Amniotic epithelial cell (primary cell): ENCODE measurements around the gene NID1.
A peak's percentile ranks its signal among the peaks of the same experiment; 100 is the strongest.
"Not testable (repeated sequence)": the region's sequence is repeated elsewhere in the genome, so short reads cannot be mapped to it uniquely, and the experiment has no call there.

Experiments
- DNase-seq: peaks from one replicate; pipeline ENCODE4 v3.0.0-alpha.2; 2010; ENCODE audit warnings: low read depth

The NID1 gene

GRCh38 chr1:235996048-235996785, 68.7 kb downstream of the NID1 start:
- peak; percentile 26 for DNase-seq

GRCh38 chr1:235995511-235995910, 69.4 kb downstream of the NID1 start:
- no peak for DNase-seq

- DNase-seq = no peak
These were observed 71.2 kb downstream of the NID1 start for GRCh38 chr1:235993652-235994051.

GRCh38 chr1:235992868-235993267, 72.0 kb downstream of the NID1 start:
- no peak for DNase-seq

- no peak for DNase-seq
These were observed 72.5 kb downstream of the NID1 start for GRCh38 chr1:235992346-235992745.

- peak; percentile 88 for DNase-seq
These were observed 74.5 kb downstream of the NID1 start for GRCh38 chr1:235990330-235990795.

- DNase-seq = peak; percentile 24
These were observed 75.8 kb downstream of the NID1 start for GRCh38 chr1:235989105-235989504.

- no peak for DNase-seq
These were observed 78.0 kb downstream of the NID1 start for GRCh38 chr1:235986869-235987268.

GRCh38 chr1:235984041-235984825, 80.7 kb downstream of the NID1 start:
- peak; percentile 75 for DNase-seq

- no peak for DNase-seq
These were observed 83.9 kb downstream of the NID1 start for GRCh38 chr1:235980976-235981375.

- no peak for DNase-seq
These were observed 85.1 kb downstream of the NID1 start for GRCh38 chr1:235979716-235980333.

GRCh38 chr1:235979176-235979575, 85.7 kb downstream of the NID1 start:
- no peak for DNase-seq

- no peak for DNase-seq
These were observed 88.4 kb downstream of the NID1 start for GRCh38 chr1:235976490-235976889.

GRCh38 chr1:235974616-235975015, 90.3 kb downstream of the NID1 start:
- DNase-seq = no peak

GRCh38 chr1:235972691-235973090, 92.2 kb downstream of the NID1 start:
- DNase-seq = not testable (repeated sequence)

- peak; percentile 81 for DNase-seq
These were observed 92.6 kb downstream of the NID1 start for GRCh38 chr1:235972311-235972689.

GRCh38 chr1:235971571-235972310, 93.1 kb downstream of the NID1 start:
- peak; percentile 84 for DNase-seq

- no peak for DNase-seq
These were observed 93.9 kb downstream of the NID1 start for GRCh38 chr1:235971020-235971419.

GRCh38 chr1:235968831-235969230, 96.1 kb downstream of the NID1 start:
- DNase-seq = no peak

GRCh38 chr1:235966134-235966533, 98.8 kb downstream of the NID1 start:
- not testable (repeated sequence) for DNase-seq

GRCh38 chr1:235960809-235961208, 104.1 kb downstream of the NID1 start:
- no peak for DNase-seq

GRCh38 chr1:235958021-235958420, 106.9 kb downstream of the NID1 start:
- DNase-seq = no peak
